AG04449 (cell line): Measurements from ENCODE around the gene ANKRD13D.

Source experiments
- CTCF ChIA-PET: fragments of 350-600 bp; formaldehyde crosslinking; extraction: SDS; loops from one replicate; lab custom pipeline; 2021; ENCODE audit warnings: antibody characterized with exemption; lab: Yijun Ruan, JAX
- POLR2A ChIA-PET: fragments of 400-600, 350-600 bp; formaldehyde crosslinking; extraction: SDS; loops from one replicate; lab custom pipeline; 2020; ENCODE audit warnings: antibody characterized with exemption, inconsistent platforms; lab: Yijun Ruan, JAX
- DNase-seq: peaks from one replicate; pipeline ENCODE4 v3.0.0-alpha.2; 2010; ENCODE audit warnings: low read depth, low spot score
- H3K4me3 ChIP-seq: 2 replicates; pipeline ENCODE4 v1.5.1; 2011; ENCODE audit warnings: low read depth, mild to moderate bottlenecking, control low read depth, low read length
- CTCF ChIP-seq: IDR thresholded peaks from one replicate; pipeline ENCODE4 v1.5.1; 2011; ENCODE audit warnings: mild to moderate bottlenecking, moderate library complexity, low read length, control low read depth, inconsistent platforms; ENCODE audit not compliant: insufficient read depth; ENCODE audit errors: missing control alignments

Gene ANKRD13D

DNA sequence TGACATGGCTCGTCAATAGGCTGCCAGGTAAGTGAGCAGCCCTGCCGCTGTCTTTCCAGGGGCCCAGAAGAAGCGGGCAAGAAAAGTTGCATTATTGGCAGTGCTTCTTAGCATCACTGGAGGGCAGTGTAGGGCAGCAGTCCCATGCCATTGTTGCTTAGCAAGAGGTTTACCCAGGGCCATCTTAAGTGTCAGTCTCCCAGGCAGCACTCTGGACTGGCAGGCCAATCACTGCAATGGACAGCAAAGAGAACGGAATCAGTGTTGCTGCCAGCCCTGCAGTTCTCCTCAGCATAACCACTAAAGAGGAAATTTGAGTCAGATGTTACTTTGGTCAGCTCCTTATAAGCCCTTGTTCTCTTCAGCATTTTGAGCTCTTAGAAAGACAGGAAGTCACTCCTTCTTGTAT, 36.3 kb upstream of the ANKRD13D start:
- no peak for DNase-seq
- peak; percentile 36 for TF ChIP-seq CTCF
- ChIA-PET CTCF (interaction anchor here (0.9 to 10.0 kb wide), 8 partner anchors 10 to 171 kb away, joined by 3 to 126 read pairs (median 6); partner anchors contain the start of gene KDM2A), POLR2A (interaction anchor here (1.6 kb wide), 1 partner anchor 13 kb away, joined by 6 read pairs; no protein-coding TSS in a partner anchor)
- no peak overlapping the region for H3K4me3 ChIP-seq

GRCh38 chr11:67253872-67254624, 35.1 kb upstream of the ANKRD13D start:
- ChIA-PET POLR2A (interaction anchor here (1.6 kb wide), 1 partner anchor 14 kb away, joined by 6 read pairs; no protein-coding TSS in a partner anchor), CTCF (interaction anchor here (0.6 to 10.0 kb wide), 12 partner anchors 9 to 172 kb away, joined by 3 to 126 read pairs (median 5); partner anchors contain the start of genes GRK2 and KDM2A)
- TF ChIP-seq CTCF, result no peak

DNA sequence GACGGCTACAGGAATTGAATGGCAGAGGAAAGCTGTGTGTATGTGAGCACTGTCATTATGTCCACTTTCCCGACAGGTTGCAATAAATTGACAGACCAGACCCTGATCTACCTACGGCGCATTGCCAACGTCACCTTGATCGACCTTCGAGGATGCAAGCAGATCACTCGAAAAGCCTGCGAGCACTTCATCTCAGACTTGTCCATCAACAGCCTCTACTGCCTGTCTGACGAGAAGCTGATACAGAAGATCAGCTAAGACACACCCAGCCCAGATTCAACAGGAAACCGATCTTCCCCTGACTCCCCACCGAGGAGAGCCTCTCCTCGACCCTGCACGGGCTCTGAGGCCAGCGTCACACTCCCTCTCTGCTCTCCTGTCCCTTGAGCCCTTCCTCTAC, 34.3 kb upstream of the ANKRD13D start:
- POLR2A ChIA-PET, result no interaction called here
- TF ChIP-seq CTCF, result no peak
- H3K4me3 ChIP-seq, result no peak overlapping the region
- CTCF ChIA-PET, result interaction anchor here (0.6 to 10.0 kb wide), 6 partner anchors 8 to 173 kb away, joined by 3 to 126 read pairs (median 8); partner anchors contain the start of gene GRK2
- DNase-seq, result no peak

More at GRCh38 chr11:67253872-67254624, 35.1 kb upstream of the ANKRD13D start:
- no peak overlapping the region for H3K4me3 ChIP-seq
- DNase-seq, result no peak

GRCh38 chr11:67255353-67255752, 33.8 kb upstream of the ANKRD13D start:
- DNase-seq, result no peak
- no peak for TF ChIP-seq CTCF
- ChIA-PET POLR2A (no interaction called here), CTCF (interaction anchor here (0.9 to 10.0 kb wide), 4 partner anchors 8 to 126 kb away, joined by 3 to 126 read pairs (median 8); partner anchors contain the start of gene GRK2)
- H3K4me3 ChIP-seq, result no peak overlapping the region

GRCh38 chr11:67255864-67256263, 33.2 kb upstream of the ANKRD13D start:
- no peak for TF ChIP-seq CTCF
- H3K4me3 ChIP-seq, result no peak overlapping the region
- ChIA-PET POLR2A (no interaction called here), CTCF (interaction anchor here (2.1 to 10.0 kb wide), 2 partner anchors 7 to 11 kb away, joined by 5 to 126 read pairs; partner anchors contain the start of gene GRK2)
- no peak for DNase-seq
